Pancreas (tissue), 10 donors: ENCODE results near the gene NKAPL. TPM values are rescaled to one million over a fixed set of nuclear protein-coding genes. Genes with fewer than 3 reads are reported as not detected.

Source experiments
- ATAC-seq, 4 donors: fragments of 200-7000 bp; cut with Tn5 transposase; one replicate each; pipeline versions ENCODE4 v1.8.0 to v1.9.1; 2020; ENCODE audit warnings: mild to moderate bottlenecking in 4 of 4, moderate library complexity in 4 of 4
- DNase-seq, 6 donors: peaks; one replicate each; pipeline ENCODE4 v3.0.0-alpha.2; 2020
- FAIRE-seq: peaks from 2 replicates; lab custom pipeline; 2012; peaks lifted over from hg19 to GRCh38; lab: Jason Lieb, UNC
- H3K27ac ChIP-seq, 4 donors: fragments of 200-600 bp; sonication (generic); 1 replicate in 3 of 4; 2 replicates in 1 of 4; pipeline versions ENCODE4 v1.5.0 to v1.8.0; 2020
- H3K27me3 ChIP-seq, 4 donors: fragments of 200-600 bp; one replicate each; pipeline ENCODE4 v1.8.0; 2021
- H3K36me3 ChIP-seq, 3 donors: fragments of 200-600 bp; sonication (generic) in 1 of 3; one replicate each; pipeline versions ENCODE4 v1.5.0 to v1.8.0; 2020 to 2021
- H3K4me1 ChIP-seq, 3 donors: fragments of 200-600 bp; one replicate each; pipeline ENCODE4 v1.8.0; 2021
- H3K4me3 ChIP-seq, 4 donors: fragments of 200-600 bp; sonication (generic) in 2 of 4; one replicate each; pipeline versions ENCODE4 v1.5.0 to v1.8.0; 2020 to 2021
- H3K9me3 ChIP-seq, 4 donors: fragments of 200-600 bp; one replicate each; pipeline ENCODE4 v1.8.0; 2021
- CTCF ChIP-seq, 4 donors: fragments of 200-600 bp; sonication (generic) in 3 of 4; IDR thresholded peaks; one replicate each; pipeline versions ENCODE4 v1.5.0 to v1.8.0; 2021; ENCODE audit warnings: antibody characterized with exemption in 4 of 4
- WGBS, 2 donors: extraction: QIAGEN DNeasy Blood & Tissue Kit; methylation state at CpG; one replicate each; pipeline ENCODE4 v1.1.7; 2013; 5-methylcytosine and 5-hydroxymethylcytosine counted together
- intact Hi-C, 3 donors: fragments of 100-400 bp; cut with DNase I; formaldehyde crosslinking; loops; one replicate each; pipeline versions ENCODE4 v1.11.1 to v1.14.2; 2022
- polyA plus RNA-seq, 2 donors: library from polyadenylated mRNA; stranded (reverse); fragments of 200-250 nt; gene quantifications; one replicate each; pipeline ENCODE4 v1.2.3, GENCODE V29; 2013
- total RNA-seq, 6 donors: library from RNA; stranded (reverse); fragmentation: NEBNext Ultra II Directional in 4 of 6; extraction: Animal tissue kit (Norgen Biotek cat#: 25700) in 4 of 6; gene quantifications; one replicate each; pipeline versions ENCODE4 v1.2.1 to v1.2.4, GENCODE V29; 2021 to 2023
- donor health status: healthy with polysubstance abuse.
- donor health status: DM: no; HTN: no; CAD: no; lungs with moderate emphysema.
- donor health status: DM: no; HTN: no; CAD: no.
- donor health status: control.
- donor health status: control.
- donor health status: Bipolar disorder and iron deficiency.
- donor health status: DM: yes; HTN: yes; CAD: no.
- donor health status: DM: no; HTN: no; CAD: no.
- donor health status: DM: no; HTN: no; CAD: no.
- donor health status: DM: yes; HTN: yes; CAD: no.

NKAPL gene
- total and polyA plus RNA-seq, 8 donors = 0.28 to 1.5 (median 0.72) TPM

GRCh38 chr6:28281288-28282064 is 22.4 kb downstream of the NKAPL start, which contains the start of gene PGBD1:
TSS of gene PGBD1 (plus strand) at chr6:28281572. CDS start at chr6:28283814, 2,242 bp downstream.
- Histone ChIP-seq H3K9me3 (no peaks in the 10 kb centered on the region), H3K4me3 (peak within 1 kb of the TSS; percentile 24 to 70 (median 46)), H3K27ac (no peak within 1 kb of the TSS), H3K36me3 (peaks cover 0 to 10% (median 0%) of the 10 kb centered on the region in 3 donors), H3K27me3 (no peaks in the 10 kb centered on the region), H3K4me1 (peaks cover 0 to 2% (median 0%) of the 10 kb centered on the region in 3 donors)
- no peak for TF ChIP-seq CTCF (IDR thresholded peaks at IDR 0.05)
- WGBS, 2 donors = 1% methylated on average over 48 to 50 of the region's 50 CpGs
- no peak for FAIRE-seq
- peak; percentile 93 to 99 (median 98) for ATAC-seq
- peak; percentile 56 to 90 (median 63) for DNase-seq
- intact Hi-C loops = no loop called here

DNA sequence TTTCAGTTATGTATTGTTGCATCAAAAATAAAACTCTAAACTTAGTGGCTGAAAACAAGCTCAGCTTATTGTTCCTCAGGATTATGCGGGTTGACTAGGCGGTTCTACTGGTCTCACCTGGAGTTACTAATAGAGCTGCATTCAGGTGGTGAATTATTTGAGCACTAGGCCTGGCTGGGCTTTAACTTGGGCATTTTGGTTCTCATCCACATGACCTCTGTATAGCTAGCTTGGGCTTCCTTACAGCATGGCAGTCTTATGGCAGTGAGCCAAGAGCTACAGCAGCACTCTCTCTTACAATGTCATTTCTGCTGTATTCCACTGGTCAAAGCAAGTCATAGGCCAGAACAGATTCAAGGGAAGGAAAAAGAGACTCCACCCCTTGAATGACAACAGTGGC is 23.8 kb downstream of the NKAPL start:
- TF ChIP-seq CTCF (IDR thresholded peaks at IDR 0.05) = no peak
- no peak for ATAC-seq
- 97 to 100% methylated on average over 2 of the region's 2 CpGs for WGBS, 2 donors

DNA sequence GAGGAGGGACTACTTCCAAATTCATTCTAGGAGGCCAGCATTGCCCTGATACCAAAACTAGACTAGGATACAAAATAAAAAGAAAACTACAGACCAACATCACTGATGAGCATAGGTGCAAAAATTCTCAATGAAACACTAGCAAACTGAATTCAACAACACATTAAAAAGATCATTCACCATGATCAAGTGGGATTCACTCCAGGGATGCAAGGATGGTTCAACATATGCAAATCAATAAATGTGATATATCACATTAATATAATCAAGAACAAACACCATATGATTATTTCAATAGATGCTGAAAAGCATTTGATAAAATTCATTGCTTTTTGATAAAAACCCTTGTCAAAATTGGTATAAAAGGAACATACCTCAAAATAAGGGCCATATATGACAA is 32.5 kb downstream of the NKAPL start:
- intact Hi-C loops = no loop called here
- Histone ChIP-seq H3K9me3 (no peaks in the 10 kb centered on the region), H3K4me1 (no peaks in the 10 kb centered on the region), H3K36me3 (peaks cover 0 to 3% (median 0%) of the 10 kb centered on the region in 3 donors), H3K27ac (no peak overlapping the region), H3K27me3 (no peaks in the 10 kb centered on the region), H3K4me3 (no peak overlapping the region)
- DNase-seq = no peak
- no peak for ATAC-seq
- FAIRE-seq = no peak
- no peak for TF ChIP-seq CTCF (IDR thresholded peaks at IDR 0.05)

More for the DNA sequence above, 23.8 kb downstream of the NKAPL start:
- Histone ChIP-seq H3K27me3 (no peaks in the 10 kb centered on the region), H3K27ac (no peak overlapping the region), H3K9me3 (no peaks in the 10 kb centered on the region), H3K4me1 (peaks cover 0 to 2% (median 0%) of the 10 kb centered on the region in 3 donors), H3K4me3 (no peak overlapping the region), H3K36me3 (peaks cover 0 to 3% (median 0%) of the 10 kb centered on the region in 3 donors)
- FAIRE-seq (no peak), DNase-seq (no peak)
- intact Hi-C loops = no loop called here

- H3K27ac ChIP-seq = no peak overlapping the region
- H3K9me3 ChIP-seq = no peaks in the 10 kb centered on the region
- no peak for ATAC-seq
- intact Hi-C loops = no loop called here
- no peak overlapping the region for H3K4me3 ChIP-seq
- no peak for FAIRE-seq
- no peak for DNase-seq
- TF ChIP-seq CTCF (IDR thresholded peaks at IDR 0.05) = no peak
- H3K4me1 ChIP-seq = no peaks in the 10 kb centered on the region
- H3K27me3 ChIP-seq = no peaks in the 10 kb centered on the region
- no peaks in the 10 kb centered on the region for H3K36me3 ChIP-seq
- 88 to 94% methylated on average over 5 of the region's 5 CpGs for WGBS, 2 donors
Measured at GRCh38 chr6:28295326-28295725, 36.2 kb downstream of the NKAPL start.

DNA sequence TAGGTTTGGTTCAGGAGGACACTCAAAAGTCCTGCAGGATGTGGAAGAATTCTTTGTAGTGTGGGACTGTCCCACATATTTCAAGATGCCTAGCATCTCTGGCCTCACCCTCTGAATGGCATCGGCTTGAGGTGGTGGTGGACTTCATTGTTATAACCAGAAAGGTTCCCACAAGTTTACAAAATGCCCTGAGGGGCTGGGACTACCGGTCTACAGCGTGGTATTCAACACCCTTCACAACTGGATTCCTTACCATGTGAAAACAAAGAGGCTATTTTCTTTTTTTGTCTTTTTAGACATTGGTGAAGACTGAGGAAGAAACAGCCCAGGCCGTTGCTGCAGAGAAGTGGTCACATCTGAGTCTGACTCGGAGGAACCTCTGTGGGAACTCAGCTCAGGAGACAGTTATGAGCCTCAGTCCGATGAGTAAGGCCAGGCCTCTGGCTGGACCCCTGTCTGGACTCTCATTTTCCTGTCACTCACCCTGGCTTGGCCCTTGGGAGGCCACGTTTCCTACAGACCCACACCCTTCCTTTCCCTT is 37.5 kb downstream of the NKAPL start:
- Histone ChIP-seq H3K27me3 (no peaks in the 10 kb centered on the region), H3K4me3 (no peak overlapping the region), H3K36me3 (no peaks in the 10 kb centered on the region), H3K27ac (no peak overlapping the region), H3K4me1 (no peaks in the 10 kb centered on the region), H3K9me3 (no peaks in the 10 kb centered on the region)
- intact Hi-C loops = no loop called here
- WGBS, 2 donors = 89 to 90% methylated on average over 7 of the region's 7 CpGs
- FAIRE-seq (no peak), ATAC-seq (no peak), DNase-seq (no peak)
- TF ChIP-seq CTCF (IDR thresholded peaks at IDR 0.05) = no peak
